PFSK-1 (cell line): ENCODE measurements around the gene FAM222A.

Source experiments
- FOXP2 ChIP-seq: optimal IDR thresholded peaks from 2 replicates; pipeline ENCODE3; 2011; ENCODE audit warnings: borderline replicate concordance, control low read depth, inconsistent platforms; ENCODE audit not compliant: insufficient read depth; ENCODE audit errors: extremely low read length, extremely low read depth
- POLR2AphosphoS5 ChIP-seq: IDR thresholded peaks from 2 replicates; pipeline ENCODE4 v1.6.1; 2012; ENCODE audit warnings: low read depth, mild to moderate bottlenecking, control low read depth, low read length, moderate library complexity
- SIN3A ChIP-seq: IDR thresholded peaks from 2 replicates; pipeline ENCODE4 v1.6.1; 2012; ENCODE audit warnings: mild to moderate bottlenecking, low read length, moderate library complexity, borderline replicate concordance; ENCODE audit not compliant: insufficient read depth
- TAF1 ChIP-seq: IDR thresholded peaks from 2 replicates; pipeline ENCODE4 v1.6.1; 2012; ENCODE audit warnings: low read length, control low read depth, borderline replicate concordance; ENCODE audit not compliant: insufficient read depth
- TF ChIP-seq, protein P1 (sequence below), 2 experiments: IDR thresholded peaks; 2 replicates each; pipeline versions ENCODE4 v1.6.1 to v1.8.0; 2011 to 2012; ENCODE audit warnings: low read depth in 2 of 2, low read length in 2 of 2, control low read depth in 1 of 2, inconsistent platforms in 1 of 2, mild to moderate bottlenecking in 1 of 2, moderate library complexity in 1 of 2; ENCODE audit not compliant: insufficient read depth in 1 of 2

The FAM222A gene

DNA sequence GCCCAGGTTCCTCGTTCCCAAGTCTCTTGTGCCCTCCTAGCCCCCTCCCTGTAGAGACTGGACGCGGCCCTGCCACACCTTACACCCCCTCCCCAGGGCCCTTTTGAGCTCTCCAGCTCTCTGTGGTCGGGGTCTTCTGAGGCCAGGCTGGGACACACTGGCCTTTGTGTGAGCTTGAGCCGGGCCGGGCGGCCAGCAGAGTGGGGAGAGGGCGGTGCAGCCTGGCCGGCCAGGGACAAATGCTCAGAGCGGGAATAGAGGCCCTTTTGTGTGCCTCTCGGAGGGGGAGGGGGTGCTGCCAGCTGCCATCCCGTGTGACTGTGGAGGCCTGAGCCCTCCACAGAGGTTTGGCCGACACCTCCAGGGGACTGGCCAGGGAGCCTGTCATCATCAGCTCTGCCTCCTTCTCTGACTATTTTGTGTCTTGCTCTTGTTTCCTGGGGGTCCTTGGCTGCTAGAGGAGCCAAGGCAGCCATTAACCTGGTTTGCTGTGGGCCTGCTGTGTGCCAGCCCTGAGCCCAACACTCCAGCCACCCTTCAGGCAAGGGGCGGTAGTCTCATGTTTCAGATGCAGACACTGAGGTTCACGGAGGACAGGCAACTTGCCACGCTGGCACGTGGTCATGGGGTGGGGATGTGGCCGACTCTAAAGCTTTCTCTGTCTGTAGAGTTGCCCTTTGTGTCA lies 13.6 kb downstream of the FAM222A start:
- TF ChIP-seq, protein P1, sequence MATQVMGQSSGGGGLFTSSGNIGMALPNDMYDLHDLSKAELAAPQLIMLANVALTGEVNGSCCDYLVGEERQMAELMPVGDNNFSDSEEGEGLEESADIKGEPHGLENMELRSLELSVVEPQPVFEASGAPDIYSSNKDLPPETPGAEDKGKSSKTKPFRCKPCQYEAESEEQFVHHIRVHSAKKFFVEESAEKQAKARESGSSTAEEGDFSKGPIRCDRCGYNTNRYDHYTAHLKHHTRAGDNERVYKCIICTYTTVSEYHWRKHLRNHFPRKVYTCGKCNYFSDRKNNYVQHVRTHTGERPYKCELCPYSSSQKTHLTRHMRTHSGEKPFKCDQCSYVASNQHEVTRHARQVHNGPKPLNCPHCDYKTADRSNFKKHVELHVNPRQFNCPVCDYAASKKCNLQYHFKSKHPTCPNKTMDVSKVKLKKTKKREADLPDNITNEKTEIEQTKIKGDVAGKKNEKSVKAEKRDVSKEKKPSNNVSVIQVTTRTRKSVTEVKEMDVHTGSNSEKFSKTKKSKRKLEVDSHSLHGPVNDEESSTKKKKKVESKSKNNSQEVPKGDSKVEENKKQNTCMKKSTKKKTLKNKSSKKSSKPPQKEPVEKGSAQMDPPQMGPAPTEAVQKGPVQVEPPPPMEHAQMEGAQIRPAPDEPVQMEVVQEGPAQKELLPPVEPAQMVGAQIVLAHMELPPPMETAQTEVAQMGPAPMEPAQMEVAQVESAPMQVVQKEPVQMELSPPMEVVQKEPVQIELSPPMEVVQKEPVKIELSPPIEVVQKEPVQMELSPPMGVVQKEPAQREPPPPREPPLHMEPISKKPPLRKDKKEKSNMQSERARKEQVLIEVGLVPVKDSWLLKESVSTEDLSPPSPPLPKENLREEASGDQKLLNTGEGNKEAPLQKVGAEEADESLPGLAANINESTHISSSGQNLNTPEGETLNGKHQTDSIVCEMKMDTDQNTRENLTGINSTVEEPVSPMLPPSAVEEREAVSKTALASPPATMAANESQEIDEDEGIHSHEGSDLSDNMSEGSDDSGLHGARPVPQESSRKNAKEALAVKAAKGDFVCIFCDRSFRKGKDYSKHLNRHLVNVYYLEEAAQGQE (IDR thresholded peaks at IDR 0.05; ENCODE audit: insufficient read depth in 1 of 2, low read depth in 2 of 2, low read length in 2 of 2), result no peak
- TF ChIP-seq FOXP2 (no peak), TAF1 (no peak), SIN3A (no peak), POLR2AphosphoS5 (no peak)

DNA sequence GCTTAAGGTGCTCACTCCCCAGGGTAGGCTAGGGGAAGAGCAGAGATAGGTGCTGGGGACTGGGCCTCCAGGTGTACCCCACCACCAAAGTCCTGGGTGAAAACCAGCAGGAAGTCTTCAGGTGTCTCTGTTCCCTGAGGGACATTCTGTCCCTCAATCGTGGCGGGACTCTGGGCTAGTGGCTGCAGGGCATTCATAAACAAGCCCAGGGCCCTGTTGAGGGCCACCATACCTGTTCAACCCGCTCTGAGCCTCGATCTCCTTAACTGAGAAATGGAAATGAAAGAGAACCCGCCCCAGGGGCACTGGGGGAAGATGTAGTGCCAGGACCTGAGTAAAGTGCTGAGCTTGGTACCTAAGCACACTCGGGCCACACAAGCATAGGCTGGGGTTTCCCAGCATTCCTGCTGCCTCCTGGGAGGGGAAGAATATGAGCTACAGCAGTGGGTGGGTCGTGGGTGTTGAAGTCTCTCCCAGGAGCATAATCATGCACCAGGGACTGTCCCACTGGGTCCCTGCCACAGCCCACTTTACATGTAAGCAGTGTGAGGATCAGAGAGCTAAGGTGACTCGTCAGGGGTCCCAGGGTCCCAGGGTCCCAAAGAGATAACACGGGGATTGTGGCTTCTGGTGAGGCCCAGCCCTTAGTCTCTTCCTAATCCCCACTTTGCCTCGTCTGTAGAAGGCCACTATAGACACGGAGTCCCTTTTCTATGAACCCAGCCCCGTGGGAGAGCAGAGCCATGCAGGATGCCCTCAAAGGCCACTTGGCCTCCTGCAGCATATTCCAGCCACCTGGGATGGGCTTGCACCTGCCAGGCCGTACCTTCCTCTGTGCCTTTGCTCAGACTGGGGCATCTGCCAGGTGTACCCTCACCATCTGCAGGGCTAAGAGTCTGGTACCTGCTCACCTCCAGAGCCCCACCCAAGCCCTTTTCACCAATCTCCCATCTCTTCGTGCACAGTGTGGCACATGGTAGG lies 14.4 kb downstream of the FAM222A start:
- TF ChIP-seq SIN3A (no peak), POLR2AphosphoS5 (no peak), TAF1 (no peak), FOXP2 (no peak)
- TF ChIP-seq, protein P1 (IDR thresholded peaks at IDR 0.05; ENCODE audit: insufficient read depth in 1 of 2, low read depth in 2 of 2, low read length in 2 of 2), result no peak

DNA sequence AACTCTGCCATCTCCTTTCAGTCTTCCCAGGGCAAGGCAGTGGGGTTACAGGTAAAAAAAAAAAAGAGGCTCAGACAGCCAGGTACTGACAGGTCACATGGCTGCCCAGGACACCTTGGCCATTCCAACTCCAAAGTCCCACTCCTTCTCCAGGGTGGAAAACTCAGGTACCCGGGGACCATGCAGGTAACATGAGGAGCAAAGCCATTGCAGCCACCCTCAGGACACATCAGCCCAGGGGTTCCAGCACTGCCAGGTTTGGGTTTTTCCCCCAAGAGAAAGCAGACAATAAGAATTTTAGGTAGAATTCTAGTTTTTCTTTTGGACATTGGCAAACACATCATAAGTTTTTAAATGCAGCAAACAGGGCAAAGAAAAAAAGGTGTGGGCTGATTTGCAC lies 15.3 kb downstream of the FAM222A start:
- no peak for TF ChIP-seq TAF1
- TF ChIP-seq, protein P1 (IDR thresholded peaks at IDR 0.05; ENCODE audit: insufficient read depth in 1 of 2, low read depth in 2 of 2, low read length in 2 of 2), result no peak
- no peak for TF ChIP-seq FOXP2
- no peak for TF ChIP-seq SIN3A

DNA sequence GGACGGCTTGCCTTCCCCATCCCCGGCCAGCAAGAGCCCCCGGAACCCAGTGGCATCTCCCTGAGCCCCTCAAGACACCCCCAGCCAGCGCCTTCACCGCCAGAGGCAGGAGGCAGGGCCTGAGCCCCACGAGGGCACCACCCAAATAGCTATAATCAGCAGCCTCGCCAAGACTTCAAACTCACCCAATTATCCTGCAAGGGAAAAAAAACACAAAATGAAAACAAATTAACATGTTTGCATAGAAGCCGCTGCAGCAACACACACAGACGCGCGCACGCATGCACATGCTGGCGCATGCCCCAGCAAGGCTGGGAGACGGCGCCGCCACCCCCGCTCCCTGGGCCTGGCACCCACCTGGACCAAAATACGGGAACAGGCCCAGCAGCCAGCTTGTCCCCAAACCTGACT lies 15.8 kb downstream of the FAM222A start:
- no peak for TF ChIP-seq TAF1
- TF ChIP-seq FOXP2, result no peak
- TF ChIP-seq POLR2AphosphoS5, result no peak
- TF ChIP-seq, protein P1 (IDR thresholded peaks at IDR 0.05; ENCODE audit: insufficient read depth in 1 of 2, low read depth in 2 of 2, low read length in 2 of 2), result no peak
- no peak for TF ChIP-seq SIN3A
